Colonic mucosa (tissue), 4 donors: ENCODE measurements around the gene DPAGT1. TPM values are rescaled to one million over a fixed set of nuclear protein-coding genes. Genes with fewer than 3 reads are reported as not detected.

ENCODE experiments used
- DNase-seq: peaks from one replicate; pipeline ENCODE4 v3.0.0-alpha.2; 2020
- H3K27ac ChIP-seq: fragments of 200-600 bp; one replicate; pipeline ENCODE4 v1.8.0; 2021
- H3K27me3 ChIP-seq: fragments of 200-600 bp; one replicate; pipeline ENCODE4 v1.8.0; 2021
- H3K36me3 ChIP-seq: fragments of 200-600 bp; one replicate; pipeline ENCODE4 v1.8.0; 2021
- H3K4me1 ChIP-seq: fragments of 200-600 bp; one replicate; pipeline ENCODE4 v1.8.0; 2021; ENCODE audit warnings: mild to moderate bottlenecking
- H3K4me3 ChIP-seq: fragments of 200-600 bp; one replicate; pipeline ENCODE4 v1.8.0; 2021
- H3K9ac ChIP-seq, 2 donors: one replicate each; pipeline ENCODE4 v1.7.0; 2013; ENCODE audit warnings: control low read depth in 2 of 2, low read depth in 2 of 2, low read length in 2 of 2
- H3K9me3 ChIP-seq: fragments of 200-600 bp; one replicate; pipeline ENCODE4 v1.8.0; 2021
- intact Hi-C: fragments of 100-400 bp; cut with DNase I; formaldehyde crosslinking; loops from one replicate; pipeline ENCODE4 v1.14.1; 2022
- total RNA-seq, 2 donors: library from RNA; stranded (reverse); fragmentation: NEBNext Ultra II Directional in 1 of 2; extraction: Animal tissue kit (Norgen Biotek cat#: 25700) in 1 of 2; gene quantifications; one replicate each; pipeline ENCODE4 v1.2.1, GENCODE V29; 2021
- TF ChIP-seq, protein P1 (sequence below): fragments of 200-600 bp; IDR thresholded peaks from one replicate; pipeline ENCODE4 v1.8.0; 2022; ENCODE audit warnings: antibody characterized with exemption, mild to moderate bottlenecking
- donor health status: healthy.
- donor health status: DM: no; HTN: no; CAD: no.
- donor health status: DM: no; HTN: no; CAD: no.

The DPAGT1 gene
- total RNA-seq, 2 donors from 2014 or later, result 39.4 to 104 TPM

GRCh38 chr11:119051440-119052162 lies 50.1 kb downstream of the DPAGT1 start:
- TF ChIP-seq, protein P1, sequence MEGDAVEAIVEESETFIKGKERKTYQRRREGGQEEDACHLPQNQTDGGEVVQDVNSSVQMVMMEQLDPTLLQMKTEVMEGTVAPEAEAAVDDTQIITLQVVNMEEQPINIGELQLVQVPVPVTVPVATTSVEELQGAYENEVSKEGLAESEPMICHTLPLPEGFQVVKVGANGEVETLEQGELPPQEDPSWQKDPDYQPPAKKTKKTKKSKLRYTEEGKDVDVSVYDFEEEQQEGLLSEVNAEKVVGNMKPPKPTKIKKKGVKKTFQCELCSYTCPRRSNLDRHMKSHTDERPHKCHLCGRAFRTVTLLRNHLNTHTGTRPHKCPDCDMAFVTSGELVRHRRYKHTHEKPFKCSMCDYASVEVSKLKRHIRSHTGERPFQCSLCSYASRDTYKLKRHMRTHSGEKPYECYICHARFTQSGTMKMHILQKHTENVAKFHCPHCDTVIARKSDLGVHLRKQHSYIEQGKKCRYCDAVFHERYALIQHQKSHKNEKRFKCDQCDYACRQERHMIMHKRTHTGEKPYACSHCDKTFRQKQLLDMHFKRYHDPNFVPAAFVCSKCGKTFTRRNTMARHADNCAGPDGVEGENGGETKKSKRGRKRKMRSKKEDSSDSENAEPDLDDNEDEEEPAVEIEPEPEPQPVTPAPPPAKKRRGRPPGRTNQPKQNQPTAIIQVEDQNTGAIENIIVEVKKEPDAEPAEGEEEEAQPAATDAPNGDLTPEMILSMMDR, result no peak
- Histone ChIP-seq H3K36me3 (peaks cover 34% of the 10 kb centered on the region), H3K4me1 (no peaks in the 10 kb centered on the region), H3K9me3 (no peaks in the 10 kb centered on the region), H3K4me3 (no peak overlapping the region), H3K27me3 (no peaks in the 10 kb centered on the region), H3K27ac (no peak overlapping the region), H3K9ac (no peak overlapping the region)
- intact Hi-C loops, result no loop called here
- DNase-seq, result no peak

GRCh38 chr11:119049081-119049480 lies 52.6 kb downstream of the DPAGT1 start:
- no peak overlapping the region for H3K9ac ChIP-seq
- no peak overlapping the region for H3K4me3 ChIP-seq
- TF ChIP-seq, protein P1, result no peak
- no peaks in the 10 kb centered on the region for H3K9me3 ChIP-seq
- H3K27me3 ChIP-seq, result no peaks in the 10 kb centered on the region
- H3K36me3 ChIP-seq, result peaks cover 35% of the 10 kb centered on the region
- DNase-seq, result no peak
- intact Hi-C loops, result no loop called here
- no peak overlapping the region for H3K27ac ChIP-seq
- H3K4me1 ChIP-seq, result no peaks in the 10 kb centered on the region

DNA sequence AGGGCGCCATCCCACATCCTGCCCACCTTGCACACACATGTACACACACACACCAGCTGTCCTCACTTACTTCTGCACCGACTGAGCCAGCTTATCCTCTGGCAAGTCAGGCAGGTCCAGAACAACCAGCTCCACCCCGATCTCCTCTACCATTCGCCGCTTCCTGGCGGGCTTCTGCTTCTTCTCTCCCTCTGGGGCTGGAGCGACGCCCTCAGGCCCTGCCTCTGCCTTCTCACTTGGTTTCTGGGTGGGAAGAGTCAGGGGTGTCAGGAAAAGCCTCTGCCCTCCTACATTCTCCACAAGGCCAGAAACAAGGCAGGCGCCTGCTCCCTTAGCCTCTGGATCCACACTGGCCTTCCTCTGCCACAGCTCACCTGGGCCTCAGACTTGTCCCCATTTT lies 53.0 kb downstream of the DPAGT1 start:
- TF ChIP-seq, protein P1, result no peak

DNA sequence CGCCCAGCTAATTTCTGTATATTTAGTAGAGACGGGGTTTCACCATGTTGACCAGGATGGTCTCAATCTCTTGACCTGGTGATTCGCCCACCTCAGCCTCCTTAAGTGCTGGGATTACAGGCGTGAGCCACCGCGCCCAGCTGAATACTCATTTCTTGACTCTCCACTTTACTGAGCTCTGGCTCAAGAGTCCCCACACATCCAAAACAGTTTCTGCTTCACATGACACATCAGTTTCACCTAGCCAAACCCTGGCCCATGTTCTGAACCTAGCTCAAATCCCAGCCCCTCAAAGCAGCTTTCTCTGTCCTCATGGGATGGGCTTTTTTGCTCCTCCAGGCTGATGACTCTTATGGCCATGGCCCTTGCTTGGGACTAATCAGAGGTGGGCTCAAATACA lies 54.4 kb downstream of the DPAGT1 start:
- Histone ChIP-seq H3K4me3 (no peak overlapping the region), H3K9ac (no peak overlapping the region), H3K36me3 (peaks cover 25% of the 10 kb centered on the region), H3K9me3 (no peaks in the 10 kb centered on the region), H3K27me3 (no peaks in the 10 kb centered on the region), H3K27ac (no peak overlapping the region), H3K4me1 (no peaks in the 10 kb centered on the region)
- no peak for DNase-seq
- intact Hi-C loops, result no loop called here
- TF ChIP-seq, protein P1, result no peak

More for the DNA sequence above, 53.0 kb downstream of the DPAGT1 start:
- DNase-seq, result no peak
- H3K36me3 ChIP-seq, result peaks cover 33% of the 10 kb centered on the region
- H3K4me3 ChIP-seq, result no peak overlapping the region
- H3K9ac ChIP-seq, result no peak overlapping the region
- H3K27ac ChIP-seq, result no peak overlapping the region
- H3K4me1 ChIP-seq, result no peaks in the 10 kb centered on the region
- intact Hi-C loops, result no loop called here
- no peaks in the 10 kb centered on the region for H3K9me3 ChIP-seq
- H3K27me3 ChIP-seq, result no peaks in the 10 kb centered on the region

Other genes starting within 250 kb of the DPAGT1 start
- under 1 TPM; 0.05 to 0.19 TPM for gene CXCR5, start 218.0 kb downstream of the DPAGT1 start, total RNA-seq
- 10 to 100 TPM; 31.4 to 37.4 TPM for gene BCL9L, start 175.9 kb downstream of the DPAGT1 start, total RNA-seq
- not detected for gene UPK2, start 145.6 kb downstream of the DPAGT1 start, total RNA-seq
- not detected for gene FOXR1, start 130.1 kb downstream of the DPAGT1 start, total RNA-seq
- 10 to 100 TPM; 11.9 to 19.0 TPM for gene CENATAC, start 103.7 kb downstream of the DPAGT1 start, total RNA-seq
- gene RPS25, start 83.5 kb downstream of the DPAGT1 start, total RNA-seq, result 100 to 1,000 TPM; 710 to 758 TPM
- 10 to 100 TPM; 72.6 to 73.2 TPM for gene TRAPPC4, start 83.1 kb downstream of the DPAGT1 start, total RNA-seq
- gene SLC37A4, start 71.0 kb downstream of the DPAGT1 start, total RNA-seq, result 10 to 100 TPM; 48.9 to 56.4 TPM
- 100 to 1,000 TPM; 120 to 273 TPM for gene HYOU1, start 44.6 kb downstream of the DPAGT1 start, total RNA-seq
- gene VPS11, start 34.0 kb downstream of the DPAGT1 start, total RNA-seq, result 10 to 100 TPM; 23.0 to 24.1 TPM
- 10 to 100 TPM; 18.7 to 50.5 TPM for gene HMBS, start 17.0 kb downstream of the DPAGT1 start, total RNA-seq
- 10 to 100 TPM; 20.6 to 27.9 TPM for gene C2CD2L, start 5.5 kb upstream of the DPAGT1 start, total RNA-seq
- gene HINFP, start 19.7 kb upstream of the DPAGT1 start, total RNA-seq, result 10 to 100 TPM; 31.9 to 33.3 TPM
- under 1 TPM; 0.05 to 0.22 TPM for gene ABCG4, start 47.2 kb upstream of the DPAGT1 start, total RNA-seq
- 10 to 100 TPM; 16.5 to 17.1 TPM for gene NLRX1, start 66.9 kb upstream of the DPAGT1 start, total RNA-seq
- gene NHERF4, start 83.6 kb upstream of the DPAGT1 start, total RNA-seq, result 10 to 100 TPM; 52.3 to 72.7 TPM
- 10 to 100 TPM; 10.8 to 16.4 TPM for gene CBL, start 104.5 kb upstream of the DPAGT1 start, total RNA-seq
- gene MCAM, start 215.3 kb upstream of the DPAGT1 start, total RNA-seq, result 10 to 100 TPM in 1 of 2 donors, 1 to 10 TPM in 1; 5.4 to 36.9 TPM
- 10 to 100 TPM; 22.9 to 46.6 TPM for gene RNF26, start 232.7 kb upstream of the DPAGT1 start, total RNA-seq
- gene C1QTNF5, start 239.0 kb upstream of the DPAGT1 start, total RNA-seq, result 1 to 10 TPM; 5.3 to 8.7 TPM
- not detected for gene MFRP, start 244.9 kb upstream of the DPAGT1 start, total RNA-seq